K562 (cell line): ENCODE data around the gene OR52K1. TPM values are rescaled to one million over a fixed set of nuclear protein-coding genes. Genes with fewer than 3 reads are reported as not detected.

Experiments
- ATAC-seq: fragments of 200-7000 bp; cut with Tn5 transposase; 3 replicates; pipeline ENCODE4 v1.9.1; 2020; ENCODE audit warnings: moderate library complexity
- BruUV-seq: library from RNA; stranded (reverse); fragments of 400-500 nt; replicated peaks from 2 replicates; lab custom pipeline; 2021; lab: Mats Ljungman, UMichigan
- CTCF ChIA-PET: fragments of 300-600 bp; formaldehyde crosslinking; extraction: SDS; loops from one replicate; lab custom pipeline; 2021; ENCODE audit warnings: low intra/inter-chr PET ratio; lab: Yijun Ruan, JAX
- POLR2A ChIA-PET: fragments of 300-600, 350-650 bp; sonication (Branson Sonifier 250); formaldehyde crosslinking; extraction: SDS; loops from one replicate; lab custom pipeline; 2021; ENCODE audit warnings: antibody characterized with exemption, inconsistent platforms; lab: Yijun Ruan, JAX
- DNase-seq, 4 experiments: peaks; one replicate each; pipeline versions ENCODE4 v3.0.0 to v3.0.0-alpha.2; 2011 to 2018; ENCODE audit warnings: low spot score in 3 of 4, mixed read lengths in 3 of 4; ENCODE audit errors: extremely low read depth in 1 of 4
- FAIRE-seq: peaks from 2 replicates; lab custom pipeline; 2011; peaks lifted over from hg19 to GRCh38; lab: Jason Lieb, UNC
- H2AFZ ChIP-seq: 2 replicates; pipeline ENCODE4 v1.6.0; 2011; ENCODE audit warnings: low read depth, low read length, control low read depth, inconsistent platforms
- H3K27ac ChIP-seq: fragments of 200-600 bp; 3 replicates; pipeline ENCODE4 v1.8.0; 2011; ENCODE audit warnings: low read depth, mild to moderate bottlenecking, control low read depth, inconsistent platforms, low read length, moderate library complexity, mixed read lengths; ENCODE audit errors: extremely low read depth
- H3K27me3 ChIP-seq, 2 experiments: fragments of 300-600 bp in 1 of 2; 2 replicates in 1 of 2; 3 replicates in 1 of 2; pipeline versions ENCODE4 v1.6.0 to v1.8.0; 2011; ENCODE audit warnings: inconsistent platforms in 2 of 2, low read length in 2 of 2, mild to moderate bottlenecking in 1 of 2, mixed read lengths in 1 of 2, moderate library complexity in 1 of 2; ENCODE audit not compliant: control insufficient read depth in 2 of 2, insufficient read depth in 2 of 2
- H3K36me3 ChIP-seq: fragments of 300-600 bp; 3 replicates; pipeline ENCODE4 v1.8.0; 2011; ENCODE audit warnings: mild to moderate bottlenecking, low read length, inconsistent platforms; ENCODE audit not compliant: control insufficient read depth, insufficient read depth
- H3K4me1 ChIP-seq, 2 experiments: fragments of 200-600 bp in 1 of 2; replicated peaks in 1 of 2; 2 replicates in 1 of 2; 3 replicates in 1 of 2; pipeline versions ENCODE4 v1.5.1 to v1.8.0; 2011; ENCODE audit warnings: inconsistent platforms in 2 of 2, low read length in 2 of 2, mild to moderate bottlenecking in 1 of 2, mixed read lengths in 1 of 2, moderate library complexity in 1 of 2; ENCODE audit not compliant: control insufficient read depth in 2 of 2, insufficient read depth in 2 of 2
- H3K4me2 ChIP-seq: 2 replicates; pipeline ENCODE4 v1.6.1; 2011; ENCODE audit warnings: low read length, control low read depth, inconsistent platforms, mixed read lengths; ENCODE audit not compliant: insufficient read depth
- H3K4me3 ChIP-seq: fragments of 200-600 bp; sonication (generic), shearing (Covaris generic); 2 replicates; pipeline ENCODE4 v1.5.1; 2016; ENCODE audit warnings: control low read depth, inconsistent platforms
- H3K79me2 ChIP-seq: fragments of 200-600 bp; 3 replicates; pipeline ENCODE4 v1.8.0; 2011; ENCODE audit warnings: low read length, inconsistent platforms; ENCODE audit not compliant: control insufficient read depth, insufficient read depth
- H3K9ac ChIP-seq, 2 experiments: 2 replicates each; pipeline versions ENCODE4 v1.6.0 to v1.6.1; 2011; ENCODE audit warnings: low read depth in 2 of 2, low read length in 2 of 2, control low read depth in 1 of 2, inconsistent platforms in 1 of 2, mild to moderate bottlenecking in 1 of 2, mixed read lengths in 1 of 2; ENCODE audit not compliant: insufficient read depth in 1 of 2
- H3K9me1 ChIP-seq: one replicate; pipeline ENCODE4 v1.6.0; 2011; ENCODE audit warnings: inconsistent platforms, mild to moderate bottlenecking, low read length, moderate library complexity; ENCODE audit not compliant: control insufficient read depth, insufficient read depth
- H3K9me3 ChIP-seq: replicated peaks from 2 replicates; pipeline ENCODE4 v1.5.1; 2011; ENCODE audit warnings: low read depth, low read length, inconsistent platforms; ENCODE audit not compliant: control insufficient read depth, insufficient read depth
- H4K20me1 ChIP-seq: replicated peaks from 2 replicates; pipeline ENCODE4 v1.6.1; 2011; ENCODE audit warnings: low read length, inconsistent platforms, mixed read lengths; ENCODE audit not compliant: control insufficient read depth, insufficient read depth
- BCL6 ChIP-seq: fragments of 250-450 bp; sonication (Bioruptor Pico); IDR thresholded peaks from 2 replicates; pipeline ENCODE4 v1.4.0; 2020
- COPS2 ChIP-seq: fragments of 450-650 bp; conservative IDR thresholded peaks from 2 replicates; pipeline ENCODE4 v1.6.1; 2016; ENCODE audit warnings: mild to moderate bottlenecking, moderate library complexity
- CREB5 ChIP-seq: fragments of 250-450 bp; sonication (Bioruptor Pico); IDR thresholded peaks from 2 replicates; pipeline ENCODE4 v1.5.0; 2020; ENCODE audit warnings: mild to moderate bottlenecking
- CXXC5 ChIP-seq: fragments of 250-450 bp; sonication (Bioruptor Pico); IDR thresholded peaks from 2 replicates; pipeline ENCODE4 v1.8.0; 2022; ENCODE audit warnings: inconsistent platforms, mild to moderate bottlenecking, moderate library complexity
- GABPA ChIP-seq: fragments of 200-800 bp; sonication (Bioruptor generic); conservative IDR thresholded peaks from 2 replicates; pipeline ENCODE4 v1.6.1; 2016; ENCODE audit warnings: low read depth, missing genetic modification characterization, missing compliant biosample characterization
- HMGN3 ChIP-seq: IDR thresholded peaks from 2 replicates; pipeline ENCODE4 v1.6.1; 2011; ENCODE audit warnings: borderline replicate concordance, low read depth, mild to moderate bottlenecking, mixed read lengths, low read length; ENCODE audit not compliant: insufficient read length; ENCODE audit errors: extremely low read depth
- KHSRP ChIP-seq: fragments of 450-650 bp; IDR thresholded peaks from 2 replicates; pipeline ENCODE4 v1.6.1; 2017
- MAFF ChIP-seq: IDR thresholded peaks from 2 replicates; pipeline ENCODE4 v1.6.1; 2012; ENCODE audit warnings: low read length, improper control_type of control experiment
- NR4A1 ChIP-seq, 2 experiments: fragments of 250-450 bp in 1 of 2; fragments of 450-650 bp in 1 of 2; sonication (Bioruptor Pico) in 1 of 2; IDR thresholded peaks; 2 replicates each; pipeline versions ENCODE4 v1.4.0 to v1.6.1; 2016 to 2020; ENCODE audit warnings: mild to moderate bottlenecking in 2 of 2, missing compliant biosample characterization in 1 of 2, missing genetic modification characterization in 1 of 2, moderate library complexity in 1 of 2
- POLR2A ChIP-seq: fragments of 450-650 bp; conservative IDR thresholded peaks from 2 replicates; pipeline ENCODE4 v1.6.1; 2016
- POU5F1 ChIP-seq: fragments of 150-350 bp; IDR thresholded peaks from 2 replicates; pipeline ENCODE4 v1.6.1; 2014; ENCODE audit warnings: borderline replicate concordance, low read length, low read depth, mild to moderate bottlenecking; ENCODE audit not compliant: partially characterized antibody
- PPARD ChIP-seq: fragments of 250-450 bp; sonication (Bioruptor Pico); IDR thresholded peaks from 2 replicates; pipeline ENCODE4 v1.8.0; 2022; ENCODE audit warnings: inconsistent platforms, mild to moderate bottlenecking, moderate library complexity
- PRDM10 ChIP-seq: fragments of 450-650 bp; IDR thresholded peaks from 2 replicates; pipeline ENCODE4 v1.6.1; 2018; ENCODE audit not compliant: partially characterized antibody
- U2AF2 ChIP-seq: fragments of 200-400 bp; formaldehyde crosslinking; optimal IDR thresholded peaks from 2 replicates; pipeline ENCODE3; 2017; ENCODE audit warnings: low read depth, mild to moderate bottlenecking, low read length
- XRCC3 ChIP-seq: fragments of 450-650 bp; IDR thresholded peaks from 2 replicates; pipeline ENCODE4 v1.6.1; 2017; ENCODE audit warnings: mild to moderate bottlenecking, moderate library complexity
- ZNF217 ChIP-seq: sonication (generic); formaldehyde crosslinking; IDR thresholded peaks from 2 replicates; pipeline ENCODE4 v1.8.0; 2022; ENCODE audit warnings: mild to moderate bottlenecking, missing genetic modification reagents
- ZNF644 ChIP-seq: fragments of 200-800 bp; sonication (Bioruptor generic); IDR thresholded peaks from 2 replicates; pipeline ENCODE4 v1.6.1; 2016; ENCODE audit warnings: low read depth, missing genetic modification characterization, missing compliant biosample characterization
- ZNF780A ChIP-seq: fragments of 250-450 bp; sonication (Bioruptor Pico); IDR thresholded peaks from 2 replicates; pipeline ENCODE4 v1.5.0; 2021; ENCODE audit warnings: mild to moderate bottlenecking
- WGBS: fragments of 100-300 bp; shearing (Covaris generic); methylation state at CpG from one replicate; pipeline ENCODE4 v1.1.6; 2016; ENCODE audit warnings: low coverage, mixed read lengths; ENCODE audit not compliant: insufficient coverage; ENCODE audit errors: missing lambda C conversion rate; 5-methylcytosine and 5-hydroxymethylcytosine counted together
- in situ Hi-C: fragments of 300-500 bp; cut with MboI; formaldehyde crosslinking; loops from 4 replicates; pipeline ENCODE4 v1.15.0; 2018; ENCODE audit warnings: inconsistent platforms, mixed read lengths
- intact Hi-C: fragments of 100-400 bp; cut with micrococcal nuclease; formaldehyde crosslinking; loops from 2 replicates; pipeline ENCODE4 v1.14.2; 2022
- polyA plus RNA-seq, 8 experiments: library from polyadenylated mRNA; depleted of rRNA in 4 of 8; stranded (reverse) in 5 of 8; unstranded in 3 of 8; fragments of >200 nt; fragmentation: Nextera tagmentation in 2 of 8; fragmentation: Illumina TruSeq in 1 of 8; extraction: Ambion mirVana in 2 of 8; extraction: Trizol in 1 of 8; gene quantifications; 2 replicates each; pipeline versions ENCODE4 v1.2.1 to v1.2.3, GENCODE V29; 2011 to 2014; ENCODE audit warnings: inconsistent platforms in 1 of 8, missing spikeins in 1 of 8
- total RNA-seq, 7 experiments: library from RNA; depleted of rRNA in 6 of 7; stranded (reverse); fragments of >200 nt in 6 of 7; fragmentation: Illumina TruSeq in 2 of 7; extraction: Trizol in 2 of 7; gene quantifications; 2 replicates each; pipeline versions ENCODE4 v1.2.1 to v1.2.3, GENCODE V29; 2011 to 2021; ENCODE audit warnings: low replicate concordance in 1 of 7

The OR52K1 gene
- total and polyA plus RNA-seq, 9 of the 15 experiments (the other 6 are each of a cell fraction or from before 2014, with no cell fraction given), result not detected

GRCh38 chr11:4527926-4528325 is 45.5 kb downstream of the OR52K1 start:
- WGBS, result 0% methylated on average over 2 of the region's 2 CpGs

More at GRCh38 chr11:4527926-4528325, 45.5 kb downstream of the OR52K1 start:
- FAIRE-seq (no peak), DNase-seq (no peak), ATAC-seq (no peak)
- H3K4me2 ChIP-seq, result no peak overlapping the region
- peaks cover 0 to 12% of the 10 kb centered on the region in 2 experiments; a peak in 2 of 5 replicates for H3K27me3 ChIP-seq
- POLR2A ChIA-PET, result no interaction called here
- H3K4me3 ChIP-seq, result no peak overlapping the region
- no peaks in the 10 kb centered on the region for H3K9me3 ChIP-seq
- BruUV-seq, result no TSS peak
- in situ Hi-C loops, result no loop called here
- TF ChIP-seq ZNF780A (CRISPR knock-in tag) (no peak), BCL6 (CRISPR knock-in tag) (no peak), PRDM10 (no peak), ZNF217 (CRISPR knock-in tag) (no peak), PPARD (CRISPR knock-in tag) (no peak), U2AF2 (no peak), POU5F1 (no peak), KHSRP (no peak), CREB5 (CRISPR knock-in tag) (no peak), POLR2A (no peak), NR4A1 (CRISPR knock-in tag; IDR thresholded peaks at IDR 0.05) (no peak), NR4A1 (tag; IDR thresholded peaks at IDR 0.05) (no peak), ZNF644 (tag) (no peak), HMGN3 (no peak), XRCC3 (no peak), CXXC5 (CRISPR knock-in tag) (no peak), MAFF (no peak), GABPA (no peak), COPS2 (no peak)
- no peaks in the 10 kb centered on the region for H4K20me1 ChIP-seq
- H2AFZ ChIP-seq, result no peak overlapping the region
- no peaks in the 10 kb centered on the region for H3K36me3 ChIP-seq
- H3K27ac ChIP-seq, result no peak overlapping the region
- intact Hi-C loops, result no loop called here
- no peaks in the 10 kb centered on the region for H3K79me2 ChIP-seq
- no peaks in the 10 kb centered on the region for H3K9me1 ChIP-seq
- H3K4me1 ChIP-seq, result no peaks in the 10 kb centered on the region
- H3K9ac ChIP-seq, result no peak overlapping the region
- CTCF ChIA-PET, result no interaction called here
